HG03521 (cell line): ENCODE data around the gene SHISA6.
"Not testable (repeated sequence)": the region's sequence is repeated elsewhere in the genome, so short reads cannot be mapped to it uniquely, and the experiment has no call there.

Experiments
- ATAC-seq: cut with Tn5 transposase; IDR thresholded peaks from one replicate; pipeline ENCODE4 v1.9.1; 2021; ENCODE audit warnings: mild to moderate bottlenecking, moderate library complexity; ENCODE audit not compliant: unreplicated experiment

The SHISA6 gene

GRCh38 chr17:11301874-11302273 is 60.9 kb downstream of the SHISA6 start:
- not testable (repeated sequence) for ATAC-seq

- ATAC-seq = no peak
These were observed 61.6 kb downstream of the SHISA6 start for GRCh38 chr17:11302401-11303186.

- ATAC-seq = no peak
These were observed 62.9 kb downstream of the SHISA6 start for GRCh38 chr17:11303773-11304394.

GRCh38 chr17:11304568-11304967 is 63.6 kb downstream of the SHISA6 start:
- ATAC-seq = no peak

- no peak for ATAC-seq
These were observed 64.5 kb downstream of the SHISA6 start for GRCh38 chr17:11305524-11305923.

- no peak for ATAC-seq
These were observed 67.5 kb downstream of the SHISA6 start for GRCh38 chr17:11308531-11308930.

- no peak for ATAC-seq
These were observed 68.0 kb downstream of the SHISA6 start for GRCh38 chr17:11309033-11309432.

GRCh38 chr17:11309850-11310249 is 68.8 kb downstream of the SHISA6 start:
- no peak for ATAC-seq

DNA sequence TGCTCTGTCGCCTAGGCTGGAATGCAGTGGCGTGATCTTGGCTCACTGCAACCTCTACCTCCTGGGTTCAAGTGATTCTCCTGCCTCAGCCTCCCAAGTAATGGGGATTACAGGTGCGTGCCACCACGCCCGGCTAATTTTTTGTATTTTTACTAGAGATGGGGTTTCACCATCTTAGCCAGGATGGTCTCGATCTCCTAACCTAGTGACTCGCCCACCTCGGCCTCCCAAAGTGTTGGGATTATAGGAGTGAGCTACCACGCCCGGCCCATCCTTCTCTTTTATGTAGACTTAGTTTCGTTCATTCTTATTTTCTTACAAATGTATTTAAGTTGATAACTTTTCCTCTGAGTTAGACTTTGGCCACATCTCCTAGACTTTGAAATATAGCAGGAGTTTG is 75.4 kb downstream of the SHISA6 start:
- ATAC-seq = not testable (repeated sequence)

GRCh38 chr17:11318207-11318606 is 77.2 kb downstream of the SHISA6 start:
- ATAC-seq = no peak

GRCh38 chr17:11319894-11320293 is 78.9 kb downstream of the SHISA6 start:
- no peak for ATAC-seq

DNA sequence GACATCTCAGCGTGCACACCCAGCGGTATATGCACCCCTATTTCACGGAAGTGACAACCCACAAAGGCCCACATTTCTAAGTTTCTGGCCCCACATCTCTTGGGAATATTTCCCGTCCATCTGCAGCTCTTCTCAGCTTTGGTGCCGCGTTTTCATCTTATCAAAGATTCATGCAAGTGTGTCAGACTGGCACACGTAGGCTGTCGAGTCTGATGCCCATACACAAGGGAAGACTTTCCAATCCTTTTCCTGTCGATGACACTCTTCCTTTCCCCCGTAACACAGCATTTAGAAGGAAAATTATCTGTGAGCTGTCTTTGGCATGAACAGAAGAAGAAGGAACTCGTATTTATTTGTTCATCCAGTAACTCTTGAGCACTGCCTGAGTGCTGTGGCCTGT is 83.0 kb downstream of the SHISA6 start:
- no peak for ATAC-seq

DNA sequence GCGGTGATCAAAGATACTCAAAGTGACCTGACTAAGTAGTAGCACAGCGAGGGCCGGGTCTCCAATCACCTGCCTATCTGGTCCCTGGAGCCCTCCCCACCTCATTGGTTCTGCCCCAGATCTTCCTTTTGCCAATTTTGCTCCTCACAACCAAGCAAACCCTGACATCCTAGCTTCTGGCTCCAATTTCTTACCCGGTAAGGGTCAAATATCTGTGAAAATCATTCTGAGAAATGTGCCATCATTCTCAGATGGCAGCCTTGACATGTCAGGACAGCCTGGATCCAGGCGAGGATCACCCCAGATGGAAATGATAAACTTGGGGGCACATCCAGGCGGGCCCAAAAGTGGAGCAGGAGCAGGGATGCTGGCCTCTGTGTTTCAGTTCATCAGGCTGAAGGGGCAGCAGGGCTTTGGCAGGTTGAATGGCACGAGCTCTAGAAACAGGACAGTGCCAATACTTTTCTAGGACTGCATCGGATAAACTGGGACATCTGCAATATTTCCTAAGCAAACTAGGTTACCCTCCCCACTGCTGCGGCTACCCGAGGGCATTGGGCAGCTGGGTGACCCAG is 83.9 kb downstream of the SHISA6 start:
- no peak for ATAC-seq

DNA sequence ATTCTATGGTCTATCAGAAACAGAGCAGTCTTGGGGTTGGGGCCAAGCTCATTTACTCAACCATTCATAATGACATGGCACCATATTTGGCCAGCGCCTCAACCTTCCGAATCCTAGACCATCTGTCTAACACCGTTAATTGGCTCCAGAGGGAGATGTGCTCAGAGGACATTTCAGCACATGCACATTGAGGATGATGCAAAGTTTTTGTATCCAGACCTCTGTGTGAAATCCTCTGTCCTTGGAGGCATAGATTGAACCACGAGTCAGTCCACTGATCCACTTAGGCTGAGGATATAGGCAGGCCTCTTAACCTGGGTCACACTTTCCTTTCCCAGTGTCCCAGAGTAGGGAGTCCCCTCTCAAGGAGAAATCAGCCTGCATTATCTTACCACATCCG is 85.5 kb downstream of the SHISA6 start:
- ATAC-seq = no peak

DNA sequence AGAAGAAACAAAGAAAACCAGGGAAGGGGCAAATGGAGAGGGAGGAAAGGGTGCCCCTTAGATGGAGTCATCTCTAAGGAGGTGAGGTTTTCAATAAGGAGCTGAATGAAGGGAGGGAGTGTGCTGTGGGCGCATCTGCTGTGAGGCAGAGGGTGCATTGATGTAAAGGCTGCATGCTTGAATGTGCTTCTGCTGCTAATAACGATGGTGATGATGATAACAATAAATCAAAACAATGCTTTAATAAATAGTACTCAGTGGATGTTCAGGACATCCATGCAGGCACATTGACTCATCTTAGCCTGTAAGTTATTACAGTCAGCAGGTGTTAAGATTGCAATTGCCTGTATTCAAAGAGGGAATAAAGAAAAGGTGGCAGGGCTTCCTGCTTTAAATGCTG is 87.8 kb downstream of the SHISA6 start:
- no peak for ATAC-seq

DNA sequence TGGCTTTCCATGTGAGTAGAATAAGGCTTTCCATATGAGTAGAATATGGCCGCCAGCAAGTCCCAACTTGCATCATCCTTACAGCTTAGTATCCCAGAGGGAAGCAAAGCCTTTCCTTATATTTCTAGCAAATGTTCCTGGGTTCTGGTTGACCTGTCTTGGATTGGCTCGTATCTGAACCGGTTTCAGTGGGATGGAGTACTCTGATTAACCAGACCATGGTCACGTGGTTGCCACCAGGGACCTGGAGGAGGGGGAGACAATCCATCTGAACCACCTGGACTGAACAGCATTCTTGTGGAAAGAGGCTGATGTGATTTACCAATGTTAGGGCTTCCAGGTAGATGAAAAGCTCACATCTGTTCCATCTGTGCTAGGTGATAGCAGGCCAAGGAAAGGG is 89.0 kb downstream of the SHISA6 start:
- ATAC-seq = no peak

DNA sequence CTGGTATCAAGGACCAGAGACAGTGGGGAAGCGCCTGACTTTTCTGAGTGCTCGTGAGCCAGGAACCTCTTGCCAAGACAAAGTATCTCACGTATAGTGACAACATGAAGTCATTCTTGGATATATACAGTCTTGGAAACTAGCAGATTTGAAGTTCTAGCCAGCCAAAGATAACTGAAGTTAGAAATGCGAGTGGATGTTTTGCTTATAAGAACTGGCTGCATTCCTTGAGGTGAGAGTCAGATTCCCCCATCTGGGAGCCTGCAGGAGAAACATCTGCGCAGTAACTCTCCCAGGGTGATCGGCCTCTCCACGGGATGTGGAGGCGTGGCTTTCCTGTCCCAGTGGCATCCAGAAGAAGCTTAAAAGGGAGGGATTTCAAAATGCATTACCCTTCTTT is 89.8 kb downstream of the SHISA6 start:
- ATAC-seq = no peak

DNA sequence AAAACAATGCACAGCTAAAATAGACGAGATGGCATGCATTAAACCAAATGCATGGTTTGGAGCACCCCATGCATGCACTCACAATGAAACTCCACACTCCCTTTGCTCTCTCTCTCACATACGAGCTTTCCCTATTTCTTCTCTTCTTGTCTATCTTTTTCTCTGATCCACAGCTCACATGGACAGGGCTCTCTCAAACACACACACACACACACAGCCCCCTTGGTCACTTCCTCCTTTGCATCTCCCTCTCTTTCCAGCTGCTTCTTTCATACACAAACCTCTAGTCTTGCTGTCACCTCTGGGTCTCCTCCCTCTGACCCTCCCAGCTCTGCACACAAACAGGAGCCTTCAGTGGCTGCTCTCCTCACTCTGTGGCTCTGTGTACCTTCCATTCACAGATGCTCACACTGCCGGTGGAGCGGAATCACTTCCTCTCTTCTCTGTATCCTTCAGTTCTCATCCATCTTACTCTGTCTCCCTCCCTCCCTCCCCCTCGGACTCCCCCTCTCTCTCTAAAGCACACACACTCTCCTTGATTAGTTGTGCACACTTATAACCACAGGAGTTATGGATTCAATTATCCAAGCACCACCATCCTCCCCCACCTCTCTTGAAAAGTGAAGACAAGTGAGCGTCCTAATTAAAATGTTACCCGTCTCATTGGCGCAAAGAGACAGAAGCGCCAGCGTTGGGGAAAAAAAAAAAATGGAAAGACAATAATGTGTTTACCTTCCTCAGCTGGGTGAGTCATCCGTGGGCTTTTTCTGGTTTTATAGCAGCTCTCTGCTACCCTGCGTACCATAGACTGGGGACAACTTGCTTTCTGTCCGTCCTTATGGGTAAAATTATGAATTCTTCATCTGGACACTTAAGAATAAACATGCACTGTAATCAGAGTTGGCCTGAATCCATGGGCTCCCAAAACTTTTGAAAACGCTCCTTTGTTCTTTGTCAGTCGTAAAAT is 90.8 kb downstream of the SHISA6 start:
- ATAC-seq = no peak

DNA sequence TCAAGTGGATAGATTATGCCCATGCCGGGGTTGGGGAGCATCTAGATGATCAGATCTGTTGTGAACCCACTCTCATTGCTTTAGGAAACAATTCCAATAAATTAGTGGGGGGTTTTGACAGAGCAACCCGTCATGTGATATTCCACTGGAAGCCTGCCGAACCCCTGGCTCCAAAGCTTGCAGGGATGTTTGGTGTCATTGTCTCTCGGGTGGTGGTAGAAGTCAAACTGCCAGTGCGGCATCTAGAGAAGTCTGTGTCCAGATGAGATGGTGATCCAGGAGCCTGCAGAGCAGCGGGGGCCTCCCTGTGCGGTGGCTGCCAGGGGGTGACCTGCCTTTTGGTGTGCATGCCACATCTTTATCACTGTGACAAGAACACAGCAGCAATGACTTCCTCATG is 91.7 kb downstream of the SHISA6 start:
- ATAC-seq = no peak

- no peak for ATAC-seq
These were observed 93.5 kb downstream of the SHISA6 start for GRCh38 chr17:11334493-11334892.

- ATAC-seq = no peak
These were observed 95.3 kb downstream of the SHISA6 start for GRCh38 chr17:11336290-11336689.
